ENCODE measurements around the gene SPATA46. TPM values are rescaled to one million over a fixed set of nuclear protein-coding genes. Genes with fewer than 3 reads are reported as not detected.
A peak's percentile ranks its signal among the peaks of the same experiment; 100 is the strongest.

SPATA46 gene
- total and polyA plus RNA-seq, 8 donors: not detected

- no peak overlapping the region for H3K27ac ChIP-seq
- H3K27me3 ChIP-seq: no peaks in the 10 kb centered on the region
- H3K9me3 ChIP-seq: no peaks in the 10 kb centered on the region
- no peak for DNase-seq
- 52 to 54% methylated on average over 15 of the region's 15 CpGs for WGBS, 2 donors
- ATAC-seq: no peak
- intact Hi-C loops (cut with DNase I): no loop called here
- no peak for FAIRE-seq
- no peaks in the 10 kb centered on the region for H3K36me3 ChIP-seq
- no peaks in the 10 kb centered on the region for H3K4me1 ChIP-seq
- no peak overlapping the region for H3K4me3 ChIP-seq
- TF ChIP-seq CTCF (IDR thresholded peaks at IDR 0.05): no peak
Measured at GRCh38 chr1:162390396-162391185, 13.9 kb upstream of the SPATA46 start.

- Histone ChIP-seq H3K4me3 (no peak overlapping the region), H3K36me3 (no peaks in the 10 kb centered on the region), H3K9me3 (no peaks in the 10 kb centered on the region), H3K4me1 (no peaks in the 10 kb centered on the region), H3K27ac (no peak overlapping the region), H3K27me3 (no peaks in the 10 kb centered on the region)
- 47 to 49% methylated on average over 9 of the region's 9 CpGs for WGBS, 2 donors
- DNase-seq: no peak
- ATAC-seq: peak in 1 of 4 donors; percentile 21
- intact Hi-C loops (cut with DNase I): loop anchor here in 2 of 3 donors (5.0 to 10.0 kb wide), 2 partner anchors 333 to 335 kb away; no protein-coding TSS in a partner anchor
- TF ChIP-seq CTCF (IDR thresholded peaks at IDR 0.05): no peak
- FAIRE-seq: no peak
Measured at GRCh38 chr1:162389971-162390370, 13.3 kb upstream of the SPATA46 start.

- WGBS, 2 donors: 43 to 51% methylated on average over 11 of the region's 11 CpGs
- no peak for DNase-seq
Measured at GRCh38 chr1:162389021-162389818, 12.6 kb upstream of the SPATA46 start.

GRCh38 chr1:162388615-162389014 is 12.0 kb upstream of the SPATA46 start:
- no peaks in the 10 kb centered on the region for H3K27me3 ChIP-seq
- 76 to 77% methylated on average over 5 of the region's 5 CpGs for WGBS, 2 donors
- H3K36me3 ChIP-seq: no peaks in the 10 kb centered on the region
- no peaks in the 10 kb centered on the region for H3K9me3 ChIP-seq
- ATAC-seq: peak in 2 of 4 donors; percentile 34 to 39
- H3K27ac ChIP-seq: no peak overlapping the region
- H3K4me1 ChIP-seq: no peaks in the 10 kb centered on the region
- no peak for FAIRE-seq
- intact Hi-C loops (cut with DNase I): loop anchor here in 2 of 3 donors (5.0 to 10.0 kb wide), 2 partner anchors 331 to 334 kb away; no protein-coding TSS in a partner anchor
- no peak overlapping the region for H3K4me3 ChIP-seq
- DNase-seq: no peak
- no peak for TF ChIP-seq CTCF (IDR thresholded peaks at IDR 0.05)

More at GRCh38 chr1:162389021-162389818, 12.6 kb upstream of the SPATA46 start:
- FAIRE-seq (no peak), ATAC-seq (no peak)
- intact Hi-C loops (cut with DNase I): loop anchor here in 2 of 3 donors (5.0 to 10.0 kb wide), 2 partner anchors 332 to 334 kb away; no protein-coding TSS in a partner anchor
- TF ChIP-seq CTCF (IDR thresholded peaks at IDR 0.05): no peak
- no peak overlapping the region for H3K27ac ChIP-seq
- no peaks in the 10 kb centered on the region for H3K36me3 ChIP-seq
- no peaks in the 10 kb centered on the region for H3K9me3 ChIP-seq
- H3K4me3 ChIP-seq: no peak overlapping the region
- H3K4me1 ChIP-seq: no peaks in the 10 kb centered on the region
- H3K27me3 ChIP-seq: no peaks in the 10 kb centered on the region

Measured in pancreas (tissue), 10 donors.